ENCODE measurements around the gene DCUN1D2. TPM values are rescaled to one million over a fixed set of nuclear protein-coding genes. Genes with fewer than 3 reads are reported as not detected.

Gene DCUN1D2
- total RNA-seq, 1 donor from 2014 or later: 24.6 TPM

- DNase-seq (peak; percentile 61), ATAC-seq (peak; percentile 41)
- Histone ChIP-seq H3K9me3 (no peaks in the 10 kb centered on the region), H3K36me3 (peaks cover 57% of the 10 kb centered on the region), H3K27me3 (no peaks in the 10 kb centered on the region), H3K4me1 (peaks cover 3% of the 10 kb centered on the region), H3K27ac (peak overlapping the region; percentile 76), H3K4me3 (no peak overlapping the region)
- no peak for TF ChIP-seq CTCF (IDR thresholded peaks at IDR 0.05)
- intact Hi-C loops (cut with DNase I): no loop called here
Observed at GRCh38 chr13:113460599-113460998, 29.9 kb downstream of the DCUN1D2 start.

- Histone ChIP-seq H3K36me3 (peaks cover 61% of the 10 kb centered on the region), H3K4me1 (peaks cover 3% of the 10 kb centered on the region), H3K9me3 (no peaks in the 10 kb centered on the region), H3K4me3 (no peak overlapping the region), H3K27me3 (no peaks in the 10 kb centered on the region), H3K27ac (peak overlapping the region; percentile 76)
- intact Hi-C loops (cut with DNase I): no loop called here
- no peak for ATAC-seq
- no peak for TF ChIP-seq CTCF (IDR thresholded peaks at IDR 0.05)
- DNase-seq: peak; percentile 45
Observed at GRCh38 chr13:113460064-113460555, 30.4 kb downstream of the DCUN1D2 start.

- peak; percentile 47 for TF ChIP-seq CTCF (IDR thresholded peaks at IDR 0.05)
- DNase-seq (peak; percentile 57), ATAC-seq (peak; percentile 37)
- H3K4me3 ChIP-seq: no peak overlapping the region
- intact Hi-C loops (cut with DNase I): no loop called here
- peaks cover 64% of the 10 kb centered on the region for H3K36me3 ChIP-seq
- H3K27me3 ChIP-seq: no peaks in the 10 kb centered on the region
- peaks cover 3% of the 10 kb centered on the region for H3K4me1 ChIP-seq
- no peaks in the 10 kb centered on the region for H3K9me3 ChIP-seq
- no peak overlapping the region for H3K27ac ChIP-seq
Observed at GRCh38 chr13:113458253-113459065, 32.1 kb downstream of the DCUN1D2 start.

GRCh38 chr13:113457510-113457909 lies 33.0 kb downstream of the DCUN1D2 start:
- Histone ChIP-seq H3K27me3 (no peaks in the 10 kb centered on the region), H3K27ac (no peak overlapping the region), H3K4me3 (no peak overlapping the region), H3K9me3 (no peaks in the 10 kb centered on the region), H3K36me3 (peaks cover 64% of the 10 kb centered on the region), H3K4me1 (peaks cover 3% of the 10 kb centered on the region)
- ATAC-seq (no peak), DNase-seq (peak; percentile 47)
- TF ChIP-seq CTCF (IDR thresholded peaks at IDR 0.05): no peak
- intact Hi-C loops (cut with DNase I): no loop called here

GRCh38 chr13:113456116-113456702 lies 34.3 kb downstream of the DCUN1D2 start:
- no peak overlapping the region for H3K4me3 ChIP-seq
- DNase-seq (peak; percentile 35), ATAC-seq (no peak)
- H3K36me3 ChIP-seq: peaks cover 60% of the 10 kb centered on the region
- H3K27me3 ChIP-seq: no peaks in the 10 kb centered on the region
- no peak overlapping the region for H3K27ac ChIP-seq
- intact Hi-C loops (cut with DNase I): no loop called here
- TF ChIP-seq CTCF (IDR thresholded peaks at IDR 0.05): no peak
- no peaks in the 10 kb centered on the region for H3K9me3 ChIP-seq
- H3K4me1 ChIP-seq: peaks cover 3% of the 10 kb centered on the region
